Neural progenitor cell (in vitro differentiated cells): ENCODE results near the gene GSG1L.

ENCODE experiments used
- EZH2 ChIP-seq: fragments of 200-600 bp; sonication (generic); IDR thresholded peaks from 2 replicates; pipeline ENCODE4 v1.6.1; 2017; ENCODE audit warnings: antibody characterized with exemption, mild to moderate bottlenecking, moderate library complexity
- EZH2phosphoT487 ChIP-seq: fragments of 200-600 bp; sonication (generic); IDR thresholded peaks from 2 replicates; pipeline ENCODE4 v1.6.1; 2017; ENCODE audit warnings: antibody characterized with exemption
- TF ChIP-seq, protein P1 (sequence below): fragments of 200-600 bp; sonication (generic); IDR thresholded peaks from 2 replicates; pipeline ENCODE4 v1.5.1; 2017; ENCODE audit warnings: antibody characterized with exemption, mild to moderate bottlenecking

- TF ChIP-seq, protein P1, sequence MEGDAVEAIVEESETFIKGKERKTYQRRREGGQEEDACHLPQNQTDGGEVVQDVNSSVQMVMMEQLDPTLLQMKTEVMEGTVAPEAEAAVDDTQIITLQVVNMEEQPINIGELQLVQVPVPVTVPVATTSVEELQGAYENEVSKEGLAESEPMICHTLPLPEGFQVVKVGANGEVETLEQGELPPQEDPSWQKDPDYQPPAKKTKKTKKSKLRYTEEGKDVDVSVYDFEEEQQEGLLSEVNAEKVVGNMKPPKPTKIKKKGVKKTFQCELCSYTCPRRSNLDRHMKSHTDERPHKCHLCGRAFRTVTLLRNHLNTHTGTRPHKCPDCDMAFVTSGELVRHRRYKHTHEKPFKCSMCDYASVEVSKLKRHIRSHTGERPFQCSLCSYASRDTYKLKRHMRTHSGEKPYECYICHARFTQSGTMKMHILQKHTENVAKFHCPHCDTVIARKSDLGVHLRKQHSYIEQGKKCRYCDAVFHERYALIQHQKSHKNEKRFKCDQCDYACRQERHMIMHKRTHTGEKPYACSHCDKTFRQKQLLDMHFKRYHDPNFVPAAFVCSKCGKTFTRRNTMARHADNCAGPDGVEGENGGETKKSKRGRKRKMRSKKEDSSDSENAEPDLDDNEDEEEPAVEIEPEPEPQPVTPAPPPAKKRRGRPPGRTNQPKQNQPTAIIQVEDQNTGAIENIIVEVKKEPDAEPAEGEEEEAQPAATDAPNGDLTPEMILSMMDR = no peak
- no peak for TF ChIP-seq EZH2phosphoT487
- no peak for TF ChIP-seq EZH2
These were observed 243.5 kb downstream of the GSG1L start for GRCh38 chr16:27819881-27820610.
